BLaER1 treated with 17β-estradiol and CSF1 and Interleukin-3, amounts not matched to agents 10 nM and 100 nM (cell line): ENCODE measurements around the gene ZSCAN30.

Experiments
- H3K27ac ChIP-seq, 11 experiments: shearing (Covaris generic); formaldehyde crosslinking; 2 replicates each; pipeline ENCODE4 v1.8.1; 2022
- H3K27me3 ChIP-seq, 11 experiments: shearing (Covaris generic); formaldehyde crosslinking; 2 replicates each; pipeline ENCODE4 v1.8.1; 2022
- H3K36me3 ChIP-seq, 11 experiments: shearing (Covaris generic); formaldehyde crosslinking; 2 replicates each; pipeline ENCODE4 v1.8.1; 2022
- H3K4me1 ChIP-seq, 10 experiments: shearing (Covaris generic); formaldehyde crosslinking; 2 replicates each; pipeline ENCODE4 v1.8.1; 2022
- H3K4me2 ChIP-seq, 11 experiments: shearing (Covaris generic); formaldehyde crosslinking; 2 replicates each; pipeline ENCODE4 v1.8.1; 2022
- H3K4me3 ChIP-seq, 10 experiments: shearing (Covaris generic); formaldehyde crosslinking; 2 replicates each; pipeline ENCODE4 v1.8.1; 2022
- H3K9ac ChIP-seq, 11 experiments: shearing (Covaris generic); formaldehyde crosslinking; 2 replicates each; pipeline ENCODE4 v1.8.1; 2022
- H3K9me3 ChIP-seq, 11 experiments: shearing (Covaris generic); formaldehyde crosslinking; replicated peaks in 1 of 11; 2 replicates each; pipeline ENCODE4 v1.8.1; 2022
- H4K20me1 ChIP-seq, 11 experiments: shearing (Covaris generic); formaldehyde crosslinking; 2 replicates each; pipeline ENCODE4 v1.8.1; 2022
- Cebpa-rat ChIP-seq, 11 experiments: shearing (Covaris generic); IDR thresholded peaks; 2 replicates each; pipeline ENCODE4 v1.8.1; 2022

Gene ZSCAN30

GRCh38 chr18:35268821-35269220, 21.2 kb downstream of the ZSCAN30 start:
- Histone ChIP-seq H3K36me3 (peaks cover 13 to 62% (median 35%) of the 10 kb centered on the region in 11 experiments; a peak in 20 of 22 replicates), H3K27ac (no peak overlapping the region), H3K4me1 (peaks cover 0 to 12% (median 8%) of the 10 kb centered on the region in 10 experiments; a peak in 11 of 20 replicates), H3K4me3 (no peak overlapping the region), H3K4me2 (peak overlapping the region in 5 of 11 experiments; percentile 9 to 21 (median 16); a peak in 4 of 22 replicates), H3K9me3 (peaks cover 73 to 92% (median 80%) of the 10 kb centered on the region in 11 experiments), H4K20me1 (no peaks in the 10 kb centered on the region), H3K27me3 (no peaks in the 10 kb centered on the region), H3K9ac (no peak overlapping the region)
- no peak for TF ChIP-seq Cebpa-rat (IDR thresholded peaks at IDR 0.05)

- peaks cover 63 to 84% (median 72%) of the 10 kb centered on the region in 11 experiments for H3K9me3 ChIP-seq
- H3K4me2 ChIP-seq: no peak overlapping the region
- H4K20me1 ChIP-seq: no peaks in the 10 kb centered on the region
- no peak overlapping the region for H3K27ac ChIP-seq
- H3K4me3 ChIP-seq: no peak overlapping the region; a peak in 1 of 20 replicates
- peaks cover 0 to 12% (median 8%) of the 10 kb centered on the region in 10 experiments; a peak in 11 of 20 replicates for H3K4me1 ChIP-seq
- no peak overlapping the region for H3K9ac ChIP-seq
- H3K27me3 ChIP-seq: no peaks in the 10 kb centered on the region
- peaks cover 23 to 62% (median 45%) of the 10 kb centered on the region in 11 experiments; a peak in 21 of 22 replicates for H3K36me3 ChIP-seq
- no peak for TF ChIP-seq Cebpa-rat (IDR thresholded peaks at IDR 0.05)
Measured at GRCh38 chr18:35267809-35268208, 22.2 kb downstream of the ZSCAN30 start.

GRCh38 chr18:35267161-35267651, 22.8 kb downstream of the ZSCAN30 start:
- Histone ChIP-seq H3K9me3 (peaks cover 57 to 78% (median 68%) of the 10 kb centered on the region in 11 experiments), H4K20me1 (no peaks in the 10 kb centered on the region), H3K36me3 (peaks cover 29 to 63% (median 51%) of the 10 kb centered on the region in 11 experiments; a peak in 21 of 22 replicates), H3K4me2 (no peak overlapping the region), H3K27ac (no peak overlapping the region), H3K4me1 (peaks cover 0 to 12% (median 8%) of the 10 kb centered on the region in 10 experiments; a peak in 11 of 20 replicates), H3K9ac (no peak overlapping the region), H3K27me3 (no peaks in the 10 kb centered on the region), H3K4me3 (peak overlapping the region in 1 of 10 experiments; percentile 11; a peak in 2 of 20 replicates)
- TF ChIP-seq Cebpa-rat (IDR thresholded peaks at IDR 0.05): no peak

DNA sequence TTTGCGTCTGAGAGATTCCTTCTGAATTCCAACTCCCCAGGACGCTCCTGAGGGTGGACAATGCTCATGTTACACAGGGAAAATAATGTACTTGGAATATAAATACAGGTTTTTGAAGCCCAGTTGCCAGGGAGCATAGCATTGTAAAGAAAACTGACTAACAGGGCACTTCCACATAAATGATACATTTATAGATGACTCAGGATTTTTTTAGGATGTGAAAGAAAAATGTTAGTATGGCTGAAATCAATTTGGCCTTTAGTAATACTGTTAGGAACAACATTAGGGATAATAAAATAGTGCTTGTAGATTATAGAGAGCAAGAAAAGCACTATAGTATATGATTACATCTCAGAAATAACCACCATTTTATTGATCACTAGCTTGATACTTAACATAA, 25.6 kb downstream of the ZSCAN30 start:
- no peaks in the 10 kb centered on the region for H3K27me3 ChIP-seq

GRCh38 chr18:35256947-35257346, 33.1 kb downstream of the ZSCAN30 start:
- H3K27ac ChIP-seq: no peak overlapping the region
- no peak overlapping the region for H3K4me3 ChIP-seq
- TF ChIP-seq Cebpa-rat (IDR thresholded peaks at IDR 0.05): no peak
- H3K27me3 ChIP-seq: no peaks in the 10 kb centered on the region
- no peaks in the 10 kb centered on the region for H3K4me1 ChIP-seq
- peaks cover 58 to 98% (median 79%) of the 10 kb centered on the region in 11 experiments for H3K36me3 ChIP-seq
- H3K9me3 ChIP-seq: peaks cover 34 to 95% (median 54%) of the 10 kb centered on the region in 11 experiments
- H4K20me1 ChIP-seq: no peaks in the 10 kb centered on the region
- no peak overlapping the region for H3K9ac ChIP-seq
- no peak overlapping the region for H3K4me2 ChIP-seq

More for the DNA sequence above, 25.6 kb downstream of the ZSCAN30 start:
- Histone ChIP-seq H3K4me2 (no peak overlapping the region), H3K27ac (no peak overlapping the region), H3K36me3 (peaks cover 36 to 74% (median 61%) of the 10 kb centered on the region in 11 experiments; a peak in 21 of 22 replicates), H3K4me3 (no peak overlapping the region), H3K9ac (no peak overlapping the region), H4K20me1 (no peaks in the 10 kb centered on the region), H3K4me1 (peaks cover 0 to 11% (median 8%) of the 10 kb centered on the region in 10 experiments; a peak in 11 of 20 replicates), H3K9me3 (peaks cover 36 to 70% (median 53%) of the 10 kb centered on the region in 11 experiments)
- TF ChIP-seq Cebpa-rat (IDR thresholded peaks at IDR 0.05): no peak

DNA sequence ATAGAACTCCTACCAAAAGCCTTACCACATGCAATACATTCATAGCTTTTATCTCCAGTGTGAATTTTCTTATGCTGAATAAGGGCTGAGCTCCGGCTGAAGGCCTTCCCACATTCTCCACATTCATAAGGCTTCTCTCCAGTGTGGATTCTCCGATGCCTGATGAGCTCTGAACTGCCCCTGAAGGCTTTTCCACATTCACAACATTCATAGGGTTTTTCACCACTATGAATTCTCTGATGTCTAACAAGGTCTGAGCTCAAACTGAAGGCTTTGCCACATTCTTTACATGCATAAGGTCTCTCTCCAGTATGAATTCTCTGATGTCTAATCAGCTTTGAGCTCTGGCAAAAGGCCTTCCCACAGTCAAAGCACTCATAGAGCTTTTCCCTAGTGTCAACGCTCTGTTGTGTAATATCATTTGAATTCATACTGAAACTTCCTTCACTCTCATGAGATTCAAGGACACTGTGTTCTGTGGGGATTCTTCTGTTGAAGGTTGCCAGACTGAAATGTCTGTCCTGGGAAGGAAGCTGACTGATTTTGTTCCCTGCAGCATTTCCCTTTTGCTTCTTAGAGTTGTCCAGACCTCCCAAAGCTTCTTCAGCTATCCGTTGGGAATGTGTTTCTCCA, 36.3 kb downstream of the ZSCAN30 start:
- peaks cover 56 to 97% (median 76%) of the 10 kb centered on the region in 11 experiments for H3K9me3 ChIP-seq
- H3K27ac ChIP-seq: no peak overlapping the region
- no peaks in the 10 kb centered on the region for H3K27me3 ChIP-seq
- peak overlapping the region in 2 of 10 experiments; percentile 7 to 13; a peak in 1 of 20 replicates for H3K4me3 ChIP-seq
- peaks cover 75 to 99% (median 90%) of the 10 kb centered on the region in 11 experiments for H3K36me3 ChIP-seq
- no peaks in the 10 kb centered on the region for H3K4me1 ChIP-seq
- no peak for TF ChIP-seq Cebpa-rat (IDR thresholded peaks at IDR 0.05)
- H4K20me1 ChIP-seq: no peaks in the 10 kb centered on the region
- no peak overlapping the region for H3K9ac ChIP-seq
- no peak overlapping the region for H3K4me2 ChIP-seq

DNA sequence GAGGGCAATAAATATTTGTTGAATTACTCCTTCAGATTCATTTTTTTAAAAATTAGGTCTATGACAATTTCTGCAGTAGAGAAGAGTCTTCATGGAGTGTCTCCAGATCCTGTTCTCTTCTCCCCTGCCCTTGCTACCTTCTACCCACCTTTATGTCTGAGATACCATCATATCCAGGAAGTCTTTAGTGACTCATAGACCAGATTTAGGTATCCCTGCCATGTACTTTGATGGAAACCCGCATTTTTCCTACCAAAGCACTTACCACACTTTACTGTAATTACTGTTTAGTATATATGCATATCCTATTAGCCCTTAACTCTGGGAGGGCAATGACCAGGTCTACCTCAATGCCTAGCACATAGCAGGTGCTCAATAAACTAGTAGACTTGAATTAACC, 37.6 kb downstream of the ZSCAN30 start:
- H4K20me1 ChIP-seq: no peaks in the 10 kb centered on the region
- H3K9me3 ChIP-seq: peaks cover 69 to 100% (median 84%) of the 10 kb centered on the region in 11 experiments
- no peak for TF ChIP-seq Cebpa-rat (IDR thresholded peaks at IDR 0.05)
- H3K4me2 ChIP-seq: no peak overlapping the region
- H3K4me3 ChIP-seq: no peak overlapping the region
- no peak overlapping the region for H3K27ac ChIP-seq
- peaks cover 0 to 11% (median 7%) of the 10 kb centered on the region in 10 experiments; a peak in 10 of 20 replicates for H3K4me1 ChIP-seq
- no peak overlapping the region for H3K9ac ChIP-seq
- H3K36me3 ChIP-seq: peaks cover 78 to 100% (median 93%) of the 10 kb centered on the region in 11 experiments
- H3K27me3 ChIP-seq: no peaks in the 10 kb centered on the region

GRCh38 chr18:35248429-35248828, 41.6 kb downstream of the ZSCAN30 start:
- no peak overlapping the region for H3K4me3 ChIP-seq
- TF ChIP-seq Cebpa-rat (IDR thresholded peaks at IDR 0.05): no peak
- H3K27me3 ChIP-seq: no peaks in the 10 kb centered on the region
- peaks cover 88 to 100% (median 97%) of the 10 kb centered on the region in 11 experiments for H3K9me3 ChIP-seq
- H3K9ac ChIP-seq: no peak overlapping the region
- H3K36me3 ChIP-seq: peaks cover 96 to 100% (median 98%) of the 10 kb centered on the region in 11 experiments
- H3K4me1 ChIP-seq: peaks cover 0 to 17% (median 7%) of the 10 kb centered on the region in 10 experiments; a peak in 10 of 20 replicates
- H3K4me2 ChIP-seq: peak overlapping the region in 3 of 11 experiments; percentile 2 to 31 (median 21); a peak in 4 of 22 replicates
- H4K20me1 ChIP-seq: no peaks in the 10 kb centered on the region
- H3K27ac ChIP-seq: no peak overlapping the region
